GM10266 (cell line): Measurements from ENCODE around the gene CAMTA2.

Experiments
- DNase-seq: peaks from one replicate; pipeline ENCODE4 v3.0.0; 2012; ENCODE audit errors: extremely low spot score
- TF ChIP-seq, protein P1 (sequence below): IDR thresholded peaks from 2 replicates; pipeline ENCODE4 v1.5.1; 2012; ENCODE audit warnings: mild to moderate bottlenecking, low read depth; ENCODE audit not compliant: control insufficient read depth, insufficient read depth; ENCODE audit errors: missing control alignments

CAMTA2 gene

DNA sequence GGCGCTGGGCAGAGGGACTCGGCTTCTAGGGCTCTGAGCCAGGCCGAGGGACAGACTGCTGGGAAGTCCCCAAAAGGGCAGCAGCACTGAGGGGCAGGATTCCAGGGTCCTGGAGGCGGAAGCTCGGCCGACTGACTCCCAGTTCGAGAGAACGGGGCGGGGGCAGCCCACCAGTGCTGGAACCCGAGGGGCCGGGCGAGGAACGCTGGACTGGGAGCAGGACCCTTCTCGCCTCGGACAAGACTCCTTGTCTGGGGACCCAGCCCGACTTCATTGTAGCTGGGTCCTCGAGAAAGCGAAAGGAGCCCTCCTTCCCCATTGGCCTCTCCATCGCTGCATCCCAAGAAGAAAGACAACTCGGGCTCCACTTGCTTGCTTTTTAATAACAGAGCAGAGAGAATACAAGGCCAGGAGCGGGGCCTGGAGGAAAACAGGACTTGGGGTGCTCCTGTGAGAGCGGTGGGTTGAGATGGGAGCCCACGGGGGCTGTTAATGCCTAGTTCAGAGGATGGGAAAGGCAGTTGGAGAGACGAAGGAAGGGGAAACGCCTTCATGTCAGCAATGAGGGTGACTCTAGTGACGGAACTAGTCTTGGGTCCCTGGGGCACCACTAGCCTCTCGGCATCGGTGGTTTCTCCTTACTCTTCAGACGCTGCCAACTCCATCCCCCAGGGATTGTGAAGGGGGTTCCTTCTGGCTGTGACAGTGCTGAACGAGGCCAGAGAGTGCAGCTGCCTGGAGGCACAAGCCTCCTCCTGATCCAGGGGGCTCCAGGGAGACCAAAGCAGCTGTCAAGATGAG is 492 bp upstream of the CAMTA2 start:
- TF ChIP-seq, protein P1, sequence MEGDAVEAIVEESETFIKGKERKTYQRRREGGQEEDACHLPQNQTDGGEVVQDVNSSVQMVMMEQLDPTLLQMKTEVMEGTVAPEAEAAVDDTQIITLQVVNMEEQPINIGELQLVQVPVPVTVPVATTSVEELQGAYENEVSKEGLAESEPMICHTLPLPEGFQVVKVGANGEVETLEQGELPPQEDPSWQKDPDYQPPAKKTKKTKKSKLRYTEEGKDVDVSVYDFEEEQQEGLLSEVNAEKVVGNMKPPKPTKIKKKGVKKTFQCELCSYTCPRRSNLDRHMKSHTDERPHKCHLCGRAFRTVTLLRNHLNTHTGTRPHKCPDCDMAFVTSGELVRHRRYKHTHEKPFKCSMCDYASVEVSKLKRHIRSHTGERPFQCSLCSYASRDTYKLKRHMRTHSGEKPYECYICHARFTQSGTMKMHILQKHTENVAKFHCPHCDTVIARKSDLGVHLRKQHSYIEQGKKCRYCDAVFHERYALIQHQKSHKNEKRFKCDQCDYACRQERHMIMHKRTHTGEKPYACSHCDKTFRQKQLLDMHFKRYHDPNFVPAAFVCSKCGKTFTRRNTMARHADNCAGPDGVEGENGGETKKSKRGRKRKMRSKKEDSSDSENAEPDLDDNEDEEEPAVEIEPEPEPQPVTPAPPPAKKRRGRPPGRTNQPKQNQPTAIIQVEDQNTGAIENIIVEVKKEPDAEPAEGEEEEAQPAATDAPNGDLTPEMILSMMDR: no peak
- no peak for DNase-seq

- DNase-seq: no peak
- TF ChIP-seq, protein P1: no peak
These were observed 1.1 kb downstream of the CAMTA2 start for GRCh38 chr17:4986403-4986802.

- TF ChIP-seq, protein P1: no peak
- no peak for DNase-seq
These were observed 5.2 kb downstream of the CAMTA2 start for GRCh38 chr17:4982305-4982704.

- DNase-seq: peak; percentile 68
- TF ChIP-seq, protein P1: peak; percentile 55
These were observed 6.7 kb downstream of the CAMTA2 start for GRCh38 chr17:4980644-4981216.

GRCh38 chr17:4978726-4979125 is 8.7 kb downstream of the CAMTA2 start:
- TF ChIP-seq, protein P1: no peak
- DNase-seq: no peak

DNA sequence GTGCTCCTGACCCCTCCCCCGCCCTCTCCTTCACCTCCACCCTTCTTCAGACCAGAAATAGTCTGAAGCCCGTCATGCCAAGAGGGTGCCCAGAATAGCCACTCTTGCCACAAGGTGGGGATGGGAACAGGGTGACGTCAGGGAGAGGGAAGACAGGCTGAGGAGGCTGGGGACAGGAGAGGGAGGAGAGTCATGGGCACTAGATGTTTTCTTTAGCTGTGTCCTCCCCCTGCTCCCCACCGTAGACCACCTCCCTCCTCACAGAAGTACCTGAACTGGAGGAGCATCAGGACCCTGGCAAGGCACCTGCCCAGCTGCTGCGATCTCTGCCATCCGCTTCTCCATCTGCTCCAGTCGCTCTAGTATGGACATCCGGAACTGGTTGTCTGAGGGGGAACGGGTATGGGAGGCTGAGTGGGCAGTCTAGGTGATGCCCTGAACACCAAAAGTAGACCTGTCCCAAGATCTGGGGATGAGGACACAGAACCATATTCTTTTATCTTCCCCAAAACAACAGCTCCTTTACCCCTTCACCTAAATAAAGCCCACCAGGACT is 13.3 kb downstream of the CAMTA2 start:
- TF ChIP-seq, protein P1: no peak
- DNase-seq: no peak
